HG03571 (cell line): Measurements from ENCODE around the gene UTF1.

ENCODE experiments used
- ATAC-seq: cut with Tn5 transposase; IDR thresholded peaks from one replicate; pipeline ENCODE4 v1.9.1; 2021; ENCODE audit not compliant: unreplicated experiment

The UTF1 gene, protein sequence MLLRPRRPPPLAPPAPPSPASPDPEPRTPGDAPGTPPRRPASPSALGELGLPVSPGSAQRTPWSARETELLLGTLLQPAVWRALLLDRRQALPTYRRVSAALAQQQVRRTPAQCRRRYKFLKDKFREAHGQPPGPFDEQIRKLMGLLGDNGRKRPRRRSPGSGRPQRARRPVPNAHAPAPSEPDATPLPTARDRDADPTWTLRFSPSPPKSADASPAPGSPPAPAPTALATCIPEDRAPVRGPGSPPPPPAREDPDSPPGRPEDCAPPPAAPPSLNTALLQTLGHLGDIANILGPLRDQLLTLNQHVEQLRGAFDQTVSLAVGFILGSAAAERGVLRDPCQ

DNA sequence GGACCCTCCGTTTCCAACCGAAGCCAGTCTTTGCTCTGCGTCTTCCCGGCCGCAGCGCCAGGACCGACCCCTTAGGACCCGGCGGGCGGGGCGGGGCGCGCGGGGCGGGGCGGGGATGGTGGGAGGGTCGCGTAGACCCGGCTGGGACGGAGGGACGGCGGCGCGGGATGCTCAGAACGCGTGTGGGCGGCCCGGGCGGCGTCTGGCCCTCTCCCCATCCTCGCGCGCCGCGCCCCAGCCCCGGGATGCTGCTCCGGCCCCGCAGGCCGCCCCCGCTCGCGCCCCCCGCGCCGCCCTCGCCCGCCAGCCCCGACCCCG is at the start of gene UTF1:
Gene UTF1 (plus strand): TSS at position 174 of the 318 bp plus-strand sequence. CDS start 72 bp downstream, at position 246.
- ATAC-seq: no peak

DNA sequence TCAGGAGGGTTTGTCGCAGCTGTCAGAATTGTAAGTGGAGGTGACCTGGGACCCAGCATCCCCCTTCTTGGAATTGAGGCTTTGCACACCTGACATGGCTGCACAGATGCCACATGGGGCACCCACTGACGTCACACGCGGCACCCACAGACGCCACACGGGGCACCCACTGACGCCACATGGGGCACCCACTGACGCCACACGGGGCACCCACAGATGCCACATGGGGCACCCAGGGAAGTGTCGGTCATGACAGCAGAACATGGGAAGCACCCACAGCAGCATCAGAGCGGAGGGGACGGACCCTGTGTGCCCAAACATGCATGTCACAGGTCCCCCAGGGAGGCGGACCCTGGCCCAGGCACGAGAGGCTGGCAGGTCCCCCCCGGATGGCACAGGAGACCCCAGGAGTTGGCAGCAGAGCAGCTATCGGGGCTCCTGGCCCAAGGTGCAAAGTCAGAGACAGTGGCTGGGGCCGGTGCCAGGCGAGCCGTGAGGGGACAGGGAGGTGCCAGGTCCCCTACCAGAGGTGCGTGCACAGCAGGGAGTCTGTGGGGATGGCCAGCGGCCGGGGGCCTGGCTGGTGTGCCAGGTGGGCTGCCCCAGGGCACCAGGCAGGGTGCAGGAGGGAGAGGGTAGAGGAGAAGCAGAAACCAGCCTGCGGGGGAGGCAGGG is 48.9 kb upstream of the UTF1 start:
- no peak for ATAC-seq

DNA sequence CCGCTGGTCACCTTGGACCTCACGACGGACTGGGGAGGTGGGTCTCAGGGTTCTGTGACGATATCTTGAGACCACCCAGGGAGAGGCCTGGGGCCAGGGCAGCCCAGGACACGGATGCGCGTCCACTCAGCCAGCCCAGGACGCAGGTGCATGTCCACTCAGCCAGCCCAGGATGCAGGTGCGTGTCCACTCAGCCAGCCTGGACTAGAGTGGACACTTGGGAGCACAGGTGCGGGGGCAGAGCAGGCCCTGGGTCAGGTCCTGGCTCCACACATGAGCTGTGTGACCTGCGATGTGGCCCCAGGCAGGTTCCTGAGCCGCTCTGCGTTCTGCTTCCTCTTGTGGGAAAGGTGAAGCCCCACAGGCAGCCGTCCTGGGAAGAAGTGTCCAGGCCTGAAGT is 47.8 kb upstream of the UTF1 start:
- no peak for ATAC-seq

DNA sequence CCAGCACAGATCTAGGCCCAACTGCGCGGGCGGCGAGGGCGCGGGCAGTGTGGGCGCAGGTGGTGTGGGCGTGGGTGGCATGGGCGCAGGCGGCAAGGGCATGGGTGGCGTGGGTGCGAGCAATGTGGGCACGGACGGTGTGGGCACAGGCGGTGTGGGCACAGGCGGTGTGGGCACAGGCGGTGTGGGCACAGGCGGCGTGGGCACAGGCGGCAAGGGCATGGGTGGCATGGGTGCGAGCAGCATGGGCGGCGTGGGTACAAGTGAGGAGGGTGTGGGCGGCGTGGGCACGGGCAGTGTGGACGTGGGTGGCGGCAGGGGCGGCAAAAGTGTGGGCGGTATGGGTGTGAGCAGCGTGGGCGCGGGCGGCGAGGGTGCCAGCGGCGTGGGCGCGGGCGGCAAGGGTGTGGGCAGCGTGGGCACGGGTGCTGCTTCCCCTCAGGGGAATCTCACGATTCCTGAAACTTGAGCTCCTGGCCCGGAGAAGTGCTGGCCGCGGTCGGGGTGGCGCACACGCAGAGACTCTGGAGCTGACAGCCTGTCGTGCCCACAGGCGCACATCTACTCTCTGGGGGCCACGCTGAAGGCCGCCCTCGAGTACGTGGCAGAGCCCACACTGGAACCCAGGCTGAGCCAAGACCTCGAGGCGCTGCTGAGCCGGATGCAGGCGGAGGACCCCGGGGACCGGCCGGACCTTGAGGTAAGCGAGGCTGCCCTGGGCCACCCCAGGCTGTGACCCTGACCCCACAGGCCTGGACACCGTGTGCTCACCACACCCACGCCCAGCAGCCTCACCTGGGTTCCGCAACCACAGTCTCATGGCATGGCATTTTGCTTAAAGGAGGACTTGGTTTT is 47.0 kb upstream of the UTF1 start:
- no peak for ATAC-seq

DNA sequence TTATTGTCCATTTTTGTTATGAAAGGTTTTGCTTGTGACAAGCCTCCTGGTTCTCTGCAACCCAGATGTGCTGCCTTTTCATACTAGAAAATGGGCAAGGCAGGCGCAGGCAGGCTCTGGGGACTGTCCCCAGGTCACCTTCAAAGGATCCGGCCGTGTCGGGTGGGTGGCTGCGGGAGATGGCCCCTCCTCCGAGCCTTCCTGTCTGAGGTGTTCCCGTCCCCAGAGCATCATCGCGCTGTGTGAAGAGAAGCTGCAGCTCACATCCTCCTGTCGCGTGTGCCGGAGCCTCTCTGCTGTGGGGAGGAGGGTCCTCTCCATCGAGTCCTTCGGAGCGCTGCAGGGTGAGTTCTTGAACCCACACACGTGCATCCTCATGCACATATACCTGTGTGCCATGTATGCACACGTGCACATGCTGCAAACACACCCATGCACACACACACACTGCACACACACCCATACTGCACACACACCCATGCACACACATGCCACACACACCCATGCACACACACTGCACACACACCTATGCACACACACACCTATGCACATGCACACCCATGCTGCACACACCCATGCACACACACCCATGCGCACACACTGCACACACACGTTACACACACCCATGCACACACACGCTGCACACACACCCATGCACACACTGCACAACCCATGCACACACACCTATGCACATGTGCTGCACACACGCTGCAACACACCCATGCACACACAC is 46.2 kb upstream of the UTF1 start:
- no peak for ATAC-seq

DNA sequence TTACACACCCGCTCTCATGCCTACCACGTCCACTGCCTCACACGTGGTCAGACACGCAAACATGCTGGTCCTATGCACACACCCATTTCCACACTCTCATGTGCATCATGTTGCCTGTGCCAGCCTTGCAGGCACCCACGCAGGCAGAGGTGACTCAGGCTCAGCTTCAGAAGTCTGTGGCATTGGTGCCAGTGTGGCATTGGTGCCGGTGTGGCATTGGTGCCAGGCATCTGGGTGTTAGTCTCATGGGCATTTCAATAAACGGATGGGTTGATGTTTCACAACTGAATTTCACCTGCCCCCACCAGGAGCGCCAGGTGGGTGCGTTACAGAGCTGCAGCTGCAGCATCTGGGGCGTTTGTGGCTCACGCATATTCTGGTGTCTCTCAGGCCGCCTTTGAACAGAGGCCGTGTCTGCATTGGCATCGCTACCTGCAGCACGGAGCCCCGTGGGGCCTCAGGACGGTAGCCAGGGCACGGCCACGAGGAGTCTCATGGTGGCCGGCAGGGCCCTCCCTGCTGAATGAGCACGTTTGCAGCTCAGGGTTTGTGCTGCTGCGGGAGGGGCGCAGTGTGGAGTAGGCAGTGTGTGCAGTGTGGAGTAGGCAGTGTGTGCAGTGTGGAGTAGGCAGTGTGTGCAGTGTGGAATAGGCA is 45.3 kb upstream of the UTF1 start:
- ATAC-seq: no peak

DNA sequence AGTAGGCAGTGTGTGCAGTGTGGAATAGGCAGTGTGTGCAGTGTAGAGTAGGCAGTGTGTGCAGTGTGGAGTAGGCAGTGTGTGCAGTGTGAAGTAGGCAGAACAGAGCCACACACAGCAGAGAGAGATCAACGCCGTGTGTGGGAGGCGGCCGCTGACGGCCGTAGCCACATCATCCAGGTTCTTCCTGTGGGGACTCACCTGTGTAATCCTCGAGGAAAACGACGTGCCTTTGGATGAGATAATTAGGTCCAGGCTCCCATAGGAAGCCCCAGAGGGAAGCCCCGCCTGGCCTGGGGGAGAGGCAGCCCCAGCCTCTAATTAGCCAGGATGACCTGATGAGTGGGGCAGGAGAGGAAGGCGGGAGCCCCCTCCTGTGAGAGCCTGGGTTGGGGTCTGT is 44.6 kb upstream of the UTF1 start:
- no peak for ATAC-seq

DNA sequence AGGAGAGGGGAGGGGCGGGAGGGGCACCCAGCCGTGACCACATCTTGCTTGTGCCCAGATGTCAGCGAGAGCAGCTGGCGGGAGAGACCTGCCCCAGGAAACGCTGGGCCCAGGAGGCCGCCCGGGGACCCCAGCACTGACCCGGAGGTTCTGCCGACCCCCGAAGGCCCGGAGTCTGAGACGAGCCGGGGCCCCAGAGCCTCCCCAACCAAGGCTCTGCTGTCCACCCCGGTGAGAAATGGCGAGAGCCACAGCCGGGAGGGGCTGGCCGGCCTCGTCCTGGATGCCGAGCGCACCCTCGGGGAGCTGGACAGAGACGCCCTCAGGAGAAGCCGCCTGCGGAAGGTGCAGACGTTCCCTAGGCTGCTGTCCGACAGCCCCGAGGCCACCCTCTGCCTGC is 44.1 kb upstream of the UTF1 start:
- ATAC-seq: no peak

DNA sequence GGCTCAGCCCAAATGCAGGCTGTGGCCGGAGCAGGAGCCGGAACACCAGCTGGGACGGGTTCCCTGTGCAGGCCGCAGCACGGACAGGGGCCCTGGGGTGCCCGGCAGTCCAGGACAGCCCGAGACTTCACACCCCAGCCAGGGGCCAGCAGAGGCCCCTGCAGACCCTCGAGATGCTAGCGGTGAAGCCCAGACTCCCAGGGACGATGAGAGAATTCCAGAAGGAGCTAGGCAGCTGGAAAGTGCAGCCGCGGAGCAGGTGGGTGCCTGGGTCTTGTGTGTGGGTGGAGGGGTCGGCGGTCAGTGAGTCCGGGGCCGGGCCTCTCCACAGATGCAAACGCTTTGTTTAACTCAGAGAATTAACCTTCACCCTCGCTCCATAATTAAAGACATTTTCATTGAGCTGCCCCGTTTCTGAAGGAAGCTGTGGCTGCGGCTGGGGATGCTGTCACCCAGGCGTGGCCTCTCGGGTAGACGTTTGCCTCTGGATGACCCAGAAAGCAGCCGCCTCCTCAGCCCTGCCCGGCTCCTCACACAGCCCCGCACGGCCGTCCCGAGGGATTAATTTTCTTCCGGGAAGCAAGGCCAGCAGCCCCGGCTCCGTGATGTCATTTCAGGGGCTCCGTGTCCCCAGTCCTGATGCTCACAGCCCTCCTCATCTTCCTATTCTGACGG is 43.5 kb upstream of the UTF1 start:
- no peak for ATAC-seq

DNA sequence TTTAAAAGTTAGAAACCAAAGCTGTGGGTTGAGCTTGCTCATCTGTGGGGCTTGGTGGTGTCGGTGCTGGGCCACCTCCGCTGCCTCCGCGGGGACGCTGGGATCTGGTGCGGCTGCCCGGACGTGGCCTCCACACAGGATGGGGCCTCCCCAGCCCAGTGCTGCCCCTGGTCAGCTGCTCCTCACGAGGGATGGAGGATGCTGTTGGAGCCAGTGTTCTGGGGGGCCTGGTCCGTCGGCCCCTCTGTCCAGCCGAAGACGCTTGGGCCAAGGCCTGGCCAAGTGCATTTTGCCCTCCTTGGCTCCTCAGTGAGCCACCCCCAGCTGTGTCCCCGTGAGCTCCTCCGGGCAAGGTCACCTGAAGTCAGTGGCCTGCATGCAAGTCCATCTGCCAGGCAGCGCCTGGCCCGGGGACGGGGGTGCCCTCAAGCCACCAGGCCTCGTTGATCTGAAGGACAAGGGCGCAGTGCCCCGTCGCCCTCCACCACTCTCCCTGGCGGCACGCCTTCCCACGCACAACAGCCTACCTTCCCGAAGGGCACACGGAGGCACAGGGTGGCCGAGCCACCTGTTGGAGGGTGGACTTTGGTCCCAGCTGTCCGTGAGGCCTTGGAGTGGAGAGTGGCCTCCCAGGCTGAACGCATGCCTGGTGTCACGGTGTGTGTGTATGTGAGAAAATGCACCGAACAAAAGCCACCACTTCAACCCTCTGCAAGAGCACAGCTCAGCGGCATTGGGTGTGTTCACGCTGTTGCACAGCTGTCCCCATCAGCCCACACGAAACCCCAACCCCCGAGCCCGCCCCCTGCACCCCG is 42.7 kb upstream of the UTF1 start:
- no peak for ATAC-seq

DNA sequence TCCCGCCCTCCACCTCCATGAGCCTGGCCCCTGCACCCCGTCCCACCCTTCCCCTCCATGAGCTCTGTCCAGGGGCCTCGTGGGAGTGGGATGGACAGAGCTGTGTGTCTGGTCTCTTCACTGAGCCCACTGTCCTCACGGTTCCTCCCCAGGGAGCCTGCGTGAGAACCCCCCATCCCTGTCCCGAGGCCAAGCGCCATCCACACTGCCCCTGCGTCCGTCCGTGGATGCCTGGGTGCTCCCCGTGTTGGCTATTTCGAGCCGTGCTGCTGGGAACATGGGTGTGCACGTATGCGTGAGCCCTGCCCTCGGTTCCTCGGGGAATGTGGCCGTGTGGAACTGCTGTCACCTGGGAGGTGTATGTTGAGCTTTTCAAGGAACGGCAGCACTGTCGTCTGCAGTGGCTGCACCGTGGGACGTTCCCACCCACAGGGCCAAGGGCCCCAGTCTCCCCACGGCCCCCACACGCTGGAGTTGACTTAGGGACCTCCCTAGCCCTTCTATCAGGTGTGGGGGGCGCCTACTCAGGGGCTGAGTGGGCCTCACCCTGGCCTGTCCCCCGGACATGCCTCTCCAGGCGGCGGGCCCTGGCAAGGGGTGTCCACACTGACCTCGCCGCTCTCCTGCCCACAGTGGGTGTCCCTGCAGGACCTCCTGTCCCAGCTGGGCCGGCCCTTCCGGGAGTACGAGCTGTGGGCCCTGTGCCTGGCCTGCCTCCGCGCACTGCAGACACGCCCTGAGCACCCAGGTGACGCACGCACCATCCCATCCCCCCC is 41.9 kb upstream of the UTF1 start:
- ATAC-seq: no peak

DNA sequence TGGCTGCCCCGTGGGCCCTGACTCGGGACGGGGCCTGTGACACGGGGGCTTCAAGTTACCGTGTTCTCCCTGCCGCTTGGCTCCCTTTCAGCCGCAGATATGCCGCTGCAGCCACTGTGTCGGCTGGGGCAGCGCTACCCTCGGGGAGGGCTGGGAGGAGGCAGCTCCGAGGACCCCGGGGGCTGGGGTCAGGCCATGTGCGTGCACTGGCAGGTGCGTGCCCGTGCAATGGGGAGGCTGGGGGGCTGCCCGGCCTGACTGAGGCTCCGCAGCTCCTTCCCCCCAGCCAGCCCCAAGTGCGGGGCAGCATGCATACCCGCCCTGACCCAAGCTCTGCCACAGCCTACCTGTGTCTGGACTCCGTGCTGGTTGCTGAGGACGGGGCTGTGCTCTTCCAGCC is 40.8 kb upstream of the UTF1 start:
- ATAC-seq: no peak

DNA sequence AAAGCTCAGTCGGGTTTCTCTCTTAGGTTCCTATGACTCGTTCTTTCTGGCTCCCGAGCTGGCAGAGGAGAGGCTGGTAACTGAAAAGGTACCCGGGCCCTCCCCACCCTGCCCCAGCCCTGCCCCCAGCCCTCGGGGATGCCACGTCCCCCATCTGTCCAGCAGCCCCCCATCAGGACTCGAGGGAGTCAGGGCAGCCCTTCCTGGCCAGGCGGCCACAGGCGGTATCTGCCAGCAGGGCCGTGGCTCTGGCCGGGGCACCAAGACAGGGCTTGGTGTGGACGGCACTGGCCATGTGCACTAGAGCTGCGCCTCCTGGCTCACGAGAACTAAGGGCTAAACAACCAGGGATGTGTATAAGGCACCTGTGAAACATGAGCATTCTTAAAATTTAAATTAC is 40.3 kb upstream of the UTF1 start:
- ATAC-seq: no peak

DNA sequence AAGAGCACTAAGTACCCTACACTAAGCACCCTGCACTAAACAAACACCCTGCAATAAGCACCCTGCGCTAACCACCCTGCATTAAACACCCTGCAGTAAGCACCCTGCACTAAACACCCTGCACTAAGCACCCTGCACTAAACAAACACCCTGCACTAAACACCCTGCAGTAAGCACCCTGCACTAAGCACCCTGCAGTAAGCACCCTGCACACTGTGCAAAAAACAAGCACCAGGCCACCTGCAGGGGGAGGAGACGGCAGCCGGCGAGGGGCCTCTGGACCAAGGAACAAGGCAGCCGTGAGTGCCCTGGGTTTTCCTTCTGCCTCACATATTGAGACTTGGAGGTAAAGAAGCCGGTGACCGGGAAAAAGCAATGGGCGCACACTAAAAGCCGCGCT is 39.8 kb upstream of the UTF1 start:
- no peak for ATAC-seq

DNA sequence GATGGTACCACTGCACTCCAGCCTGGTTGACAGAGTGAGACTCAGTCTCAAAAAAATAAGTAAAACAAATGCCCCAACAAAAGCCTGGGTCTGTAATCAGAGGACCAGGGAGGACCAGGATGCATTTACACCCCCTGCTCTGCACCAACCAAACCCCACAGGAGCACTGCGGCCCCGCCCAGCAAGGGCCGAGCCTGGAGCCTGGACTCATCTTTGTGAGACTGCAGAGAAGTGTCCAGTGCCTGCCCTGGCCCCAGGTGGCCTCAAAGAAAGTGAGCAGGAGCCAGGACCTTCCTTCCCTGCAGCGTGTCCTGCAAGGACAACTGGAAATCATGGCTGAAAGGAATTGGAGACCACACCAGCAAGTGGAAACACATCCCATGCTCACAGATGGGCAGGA is 38.4 kb upstream of the UTF1 start:
- ATAC-seq: no peak

DNA sequence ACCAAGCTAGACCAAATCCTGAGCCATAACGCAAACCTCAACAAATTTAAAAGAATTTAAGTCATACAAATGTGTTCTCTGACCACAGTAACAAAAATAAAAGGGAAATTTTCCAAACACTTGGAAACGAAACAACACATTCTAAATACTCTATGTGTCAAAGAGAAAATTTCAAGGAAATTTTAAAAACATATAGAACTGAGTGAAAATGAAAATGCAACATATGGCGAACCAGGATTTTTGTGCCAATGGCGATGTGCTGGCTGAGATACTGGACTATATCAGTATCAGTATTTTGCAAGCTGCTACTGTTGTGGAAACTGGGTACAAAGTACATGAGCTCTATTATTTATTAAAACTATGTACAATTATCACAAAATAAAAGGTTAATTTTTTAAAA is 35.9 kb upstream of the UTF1 start:
- no peak for ATAC-seq

DNA sequence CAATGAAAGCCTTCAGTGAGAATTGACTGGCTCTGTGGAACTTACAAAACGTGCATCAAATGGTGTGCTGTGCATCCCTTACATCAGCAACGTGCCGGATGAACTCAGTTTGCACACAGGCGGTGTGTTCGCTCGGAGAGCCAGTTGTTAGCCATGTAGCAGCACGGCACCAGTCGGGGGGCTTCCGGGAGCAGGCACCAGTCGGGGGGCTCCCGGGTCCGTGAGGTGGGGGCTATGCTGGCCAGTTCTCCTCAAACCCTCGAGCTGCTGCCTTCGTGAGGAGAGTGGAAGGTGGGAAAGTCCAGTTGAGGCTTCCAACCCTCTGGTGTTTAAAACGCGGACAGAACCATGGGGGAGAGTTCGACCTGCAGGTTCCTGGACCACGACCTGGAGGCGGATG is 34.9 kb upstream of the UTF1 start:
- ATAC-seq: no peak

DNA sequence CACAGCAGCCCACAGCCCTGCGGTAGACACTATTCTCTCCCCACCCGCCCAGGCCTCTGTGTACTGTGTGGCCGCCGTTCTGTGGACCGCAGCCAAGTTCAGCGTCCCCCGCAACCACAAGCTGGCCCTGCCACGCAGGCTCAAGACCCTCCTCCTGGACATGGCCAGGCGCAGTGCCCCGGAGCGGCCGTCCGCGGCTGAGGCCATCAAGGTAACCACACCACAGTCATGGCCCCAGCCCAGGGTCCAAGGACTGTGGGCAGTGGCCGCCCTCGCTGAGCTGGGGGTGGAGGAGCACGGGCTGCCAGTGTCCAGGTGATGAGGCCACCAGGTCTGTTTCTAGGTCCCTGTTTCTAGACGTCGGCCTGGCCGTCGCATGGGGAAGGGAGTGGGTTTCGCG is 34.4 kb upstream of the UTF1 start:
- no peak for ATAC-seq
